Lung (tissue), 12 donors: ENCODE data around the gene SPDL1. TPM values are rescaled to one million over a fixed set of nuclear protein-coding genes. Genes with fewer than 3 reads are reported as not detected.

Experiments
- ATAC-seq: fragments of 200-7000 bp; cut with Tn5 transposase; one replicate; pipeline ENCODE4 v1.9.1; 2020; ENCODE audit warnings: moderate number of reproducible peaks; ENCODE audit not compliant: insufficient read depth, low FRiP score
- DNase-seq, 3 donors: peaks; one replicate each; pipeline ENCODE4 v3.0.0-alpha.2; 2013 to 2017
- H3K27ac ChIP-seq, 2 donors: one replicate each; pipeline ENCODE4 v1.5.1; 2013; ENCODE audit warnings: mild to moderate bottlenecking in 2 of 2, moderate library complexity in 2 of 2, control low read depth in 1 of 2, inconsistent platforms in 1 of 2, low read depth in 1 of 2, low read length in 1 of 2
- H3K27me3 ChIP-seq, 3 donors: one replicate each; pipeline ENCODE4 v1.5.1; 2013; ENCODE audit warnings: low read length in 2 of 3; ENCODE audit not compliant: control insufficient read depth in 3 of 3, insufficient read depth in 3 of 3
- H3K36me3 ChIP-seq, 4 donors: one replicate each; pipeline ENCODE4 v1.5.1; 2013; ENCODE audit warnings: low read length in 4 of 4, mild to moderate bottlenecking in 1 of 4, moderate library complexity in 1 of 4; ENCODE audit not compliant: control insufficient read depth in 4 of 4, insufficient read depth in 4 of 4
- H3K4me1 ChIP-seq, 5 donors: one replicate each; pipeline ENCODE4 v1.5.1; 2013; ENCODE audit warnings: low read length in 5 of 5, mild to moderate bottlenecking in 2 of 5, moderate library complexity in 1 of 5; ENCODE audit not compliant: control insufficient read depth in 5 of 5, insufficient read depth in 5 of 5
- H3K4me3 ChIP-seq: one replicate; pipeline ENCODE4 v1.5.1; 2013; ENCODE audit warnings: mild to moderate bottlenecking, control low read depth, moderate library complexity
- H3K9ac ChIP-seq, 2 donors: one replicate each; pipeline ENCODE4 v1.5.1; 2013; ENCODE audit warnings: low read length in 2 of 2, control low read depth in 1 of 2; ENCODE audit not compliant: insufficient read depth in 1 of 2
- H3K9me3 ChIP-seq, 4 donors: one replicate each; pipeline ENCODE4 v1.5.1; 2013; ENCODE audit warnings: low read length in 3 of 4, mild to moderate bottlenecking in 1 of 4, moderate library complexity in 1 of 4; ENCODE audit not compliant: control insufficient read depth in 4 of 4, insufficient read depth in 3 of 4
- WGBS, 2 donors: extraction: QIAGEN DNeasy Blood & Tissue Kit; methylation state at CpG; one replicate each; pipeline ENCODE4 v1.1.7; 2013; 5-methylcytosine and 5-hydroxymethylcytosine counted together
- polyA plus RNA-seq, 2 donors: library from polyadenylated mRNA; stranded (reverse); fragments of 200-250 nt; gene quantifications; one replicate each; pipeline ENCODE4 v1.2.1, GENCODE V29; 2013
- total RNA-seq, 2 donors: library from RNA; depleted of rRNA in 1 of 2; stranded (reverse); fragments of >200 nt in 1 of 2; gene quantifications; one replicate each; pipeline ENCODE4 v1.2.1, GENCODE V29; 2014 to 2021
- TF ChIP-seq, protein P1 (sequence below): IDR thresholded peaks from 2 replicates; pipeline ENCODE4 v1.5.1; 2012; ENCODE audit warnings: mild to moderate bottlenecking; ENCODE audit errors: control extremely low read depth, extremely low read depth
- donor health status: control.
- donor health status: control.
- donor health status: Bipolar disorder and iron deficiency.
- donor health status: healthy.
- donor health status: DM: yes; HTN: yes; CAD: no.

SPDL1 gene
- total and polyA plus RNA-seq, 4 donors: 4.3 to 13.4 (median 8.6) TPM

DNA sequence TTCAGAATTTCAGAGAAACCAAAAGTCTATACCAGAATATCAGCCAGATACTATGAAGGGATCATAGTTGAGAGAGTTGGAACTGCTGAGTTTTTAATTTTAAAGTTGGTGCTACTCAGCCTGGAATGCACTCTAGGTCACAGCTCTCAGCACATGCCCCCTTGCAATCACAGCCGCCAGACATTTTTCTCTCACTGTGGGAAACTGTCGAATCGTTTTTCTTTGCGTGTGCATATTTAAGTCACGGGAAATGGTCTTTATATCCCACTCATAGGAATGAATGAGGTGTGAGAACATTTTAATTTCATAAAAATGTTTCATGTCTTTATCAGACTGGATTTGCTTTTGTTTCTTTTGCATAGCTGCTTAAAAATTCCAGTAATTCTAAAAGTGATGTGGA is 12.2 kb upstream of the SPDL1 start:
- peaks cover 0 to 6% (median 3%) of the 10 kb centered on the region in 3 donors for H3K27me3 ChIP-seq
- WGBS, 2 donors: 43 to 73% methylated on average over 5 of the region's 5 CpGs
- DNase-seq (peak; percentile 38 to 69 (median 44)), ATAC-seq (no peak)
- peaks cover 0 to 5% (median 0%) of the 10 kb centered on the region in 5 donors for H3K4me1 ChIP-seq
- no peak overlapping the region for H3K9ac ChIP-seq
- H3K9me3 ChIP-seq: no peaks in the 10 kb centered on the region
- H3K36me3 ChIP-seq: no peaks in the 10 kb centered on the region
- TF ChIP-seq, protein P1, sequence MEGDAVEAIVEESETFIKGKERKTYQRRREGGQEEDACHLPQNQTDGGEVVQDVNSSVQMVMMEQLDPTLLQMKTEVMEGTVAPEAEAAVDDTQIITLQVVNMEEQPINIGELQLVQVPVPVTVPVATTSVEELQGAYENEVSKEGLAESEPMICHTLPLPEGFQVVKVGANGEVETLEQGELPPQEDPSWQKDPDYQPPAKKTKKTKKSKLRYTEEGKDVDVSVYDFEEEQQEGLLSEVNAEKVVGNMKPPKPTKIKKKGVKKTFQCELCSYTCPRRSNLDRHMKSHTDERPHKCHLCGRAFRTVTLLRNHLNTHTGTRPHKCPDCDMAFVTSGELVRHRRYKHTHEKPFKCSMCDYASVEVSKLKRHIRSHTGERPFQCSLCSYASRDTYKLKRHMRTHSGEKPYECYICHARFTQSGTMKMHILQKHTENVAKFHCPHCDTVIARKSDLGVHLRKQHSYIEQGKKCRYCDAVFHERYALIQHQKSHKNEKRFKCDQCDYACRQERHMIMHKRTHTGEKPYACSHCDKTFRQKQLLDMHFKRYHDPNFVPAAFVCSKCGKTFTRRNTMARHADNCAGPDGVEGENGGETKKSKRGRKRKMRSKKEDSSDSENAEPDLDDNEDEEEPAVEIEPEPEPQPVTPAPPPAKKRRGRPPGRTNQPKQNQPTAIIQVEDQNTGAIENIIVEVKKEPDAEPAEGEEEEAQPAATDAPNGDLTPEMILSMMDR: no peak
- H3K4me3 ChIP-seq: no peak overlapping the region
- H3K27ac ChIP-seq: no peak overlapping the region

DNA sequence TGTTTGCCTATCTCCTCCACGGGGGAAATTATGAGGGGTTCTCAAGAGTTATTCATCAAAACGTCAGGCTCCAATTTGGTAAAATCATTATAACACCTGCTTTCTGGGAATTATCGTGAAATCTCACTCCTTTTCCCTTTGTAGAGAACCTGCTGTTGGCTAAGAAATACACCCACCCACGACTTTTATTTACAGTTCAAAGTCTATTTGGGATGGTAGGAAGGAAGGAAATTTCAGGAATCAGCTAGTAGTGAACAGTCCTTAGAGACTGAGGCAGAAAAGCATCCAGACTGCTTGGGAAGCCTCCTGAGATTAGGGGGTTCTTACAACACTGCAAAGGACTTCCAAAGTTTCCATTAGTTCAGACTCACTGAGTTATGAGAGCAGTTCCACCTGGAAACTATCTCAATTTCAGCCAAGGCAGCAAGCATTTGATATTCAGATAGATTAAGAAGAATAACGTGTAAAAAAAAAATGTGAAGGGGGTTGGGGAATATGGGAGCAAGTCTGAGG is 9.4 kb upstream of the SPDL1 start:
- Histone ChIP-seq H3K27me3 (peaks cover 0 to 6% (median 3%) of the 10 kb centered on the region in 3 donors), H3K9ac (no peak overlapping the region), H3K9me3 (no peaks in the 10 kb centered on the region), H3K36me3 (no peaks in the 10 kb centered on the region), H3K4me3 (no peak overlapping the region), H3K27ac (no peak overlapping the region), H3K4me1 (peaks cover 0 to 5% (median 0%) of the 10 kb centered on the region in 5 donors)
- 45 to 59% methylated on average over 5 of the region's 5 CpGs for WGBS, 2 donors
- DNase-seq (no peak), ATAC-seq (no peak)
- TF ChIP-seq, protein P1: no peak

DNA sequence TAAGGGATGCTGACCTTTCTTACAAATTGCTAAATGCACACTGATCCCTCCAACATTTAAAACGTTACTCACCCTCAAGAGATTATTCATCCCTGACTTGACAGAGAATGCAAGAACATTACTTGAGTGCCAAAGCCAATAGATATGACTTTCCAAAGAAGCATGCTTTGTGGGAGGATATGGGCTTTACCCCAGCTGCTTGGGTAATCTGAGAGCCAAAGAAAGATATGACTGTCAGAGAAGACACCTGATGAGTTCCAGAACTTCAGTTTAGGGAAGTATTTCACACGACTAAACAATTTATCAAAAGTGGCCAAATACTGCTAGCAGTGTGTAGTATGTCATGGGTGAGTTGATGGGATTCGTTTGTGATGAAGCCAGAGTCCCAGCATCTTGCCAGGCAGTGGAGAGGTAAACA is 7.4 kb upstream of the SPDL1 start:
- no peak for ATAC-seq

More for the DNA sequence above, 7.4 kb upstream of the SPDL1 start:
- Histone ChIP-seq H3K27ac (no peak overlapping the region), H3K4me1 (peaks cover 0 to 1% (median 0%) of the 10 kb centered on the region in 5 donors), H3K4me3 (no peak overlapping the region), H3K27me3 (peaks cover 0 to 6% (median 3%) of the 10 kb centered on the region in 3 donors), H3K9me3 (no peaks in the 10 kb centered on the region), H3K9ac (no peak overlapping the region), H3K36me3 (no peaks in the 10 kb centered on the region)
- 29 to 48% methylated on average over 3 of the region's 3 CpGs for WGBS, 2 donors
- no peak for DNase-seq
- TF ChIP-seq, protein P1: no peak
